Retinal pigment epithelial cell (primary cell): ENCODE measurements around the gene C1QTNF8.

Experiments
- DNase-seq: peaks from one replicate; pipeline ENCODE4 v3.0.0-alpha.2; 2010; ENCODE audit warnings: low read depth
- H3K4me3 ChIP-seq: 2 replicates; pipeline ENCODE4 v1.5.1; 2011; ENCODE audit warnings: mild to moderate bottlenecking, low read length, control low read depth, moderate library complexity
- CTCF ChIP-seq: conservative IDR thresholded peaks from 2 replicates; pipeline ENCODE4 v1.5.1; 2011; ENCODE audit warnings: low read depth, low read length, control low read depth, inconsistent platforms

The C1QTNF8 gene

DNA sequence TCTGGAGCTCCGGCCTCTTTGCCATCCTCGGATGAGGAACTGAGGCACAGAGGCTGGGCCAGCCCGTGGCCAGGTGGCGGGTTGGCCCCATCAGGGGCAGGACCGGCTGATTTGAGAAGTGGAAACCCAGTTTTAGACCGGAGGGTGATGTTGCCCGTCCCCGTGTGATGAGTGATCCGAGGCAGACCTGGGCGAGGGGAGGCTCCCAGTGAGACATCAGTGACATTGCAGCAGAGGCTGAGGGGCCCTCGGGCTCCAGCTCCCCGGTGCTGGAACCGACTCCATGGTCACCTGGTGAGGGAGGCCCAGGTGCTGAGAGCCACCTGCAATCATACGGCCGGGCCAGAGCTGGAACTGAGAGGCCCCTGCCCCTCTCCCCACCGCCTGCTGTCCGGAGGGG is 30.0 kb upstream of the C1QTNF8 start:
- H3K4me3 ChIP-seq = no peak overlapping the region
- TF ChIP-seq CTCF = no peak
- no peak for DNase-seq

DNA sequence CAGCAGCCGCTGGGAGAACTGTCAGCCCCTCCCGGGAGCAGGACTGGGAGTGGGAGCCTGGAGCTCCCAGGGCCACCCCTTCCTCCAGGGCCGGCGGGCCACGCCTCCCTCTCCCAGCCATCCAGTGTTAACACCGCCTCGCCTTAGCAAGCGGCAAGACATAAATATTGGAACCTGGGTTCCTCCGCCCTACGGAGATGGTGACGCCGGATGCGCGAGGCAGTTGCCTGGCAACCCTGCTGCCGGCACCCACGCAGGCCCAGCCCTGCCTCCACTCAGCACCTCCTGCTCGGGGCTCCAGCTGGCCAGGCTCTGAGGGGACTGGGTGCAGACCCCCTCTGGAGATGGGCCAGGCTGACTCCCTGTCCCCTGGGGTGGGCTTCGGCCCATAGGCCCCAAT is 29.4 kb upstream of the C1QTNF8 start:
- no peak for DNase-seq
- no peak for TF ChIP-seq CTCF
- H3K4me3 ChIP-seq = no peak overlapping the region

DNA sequence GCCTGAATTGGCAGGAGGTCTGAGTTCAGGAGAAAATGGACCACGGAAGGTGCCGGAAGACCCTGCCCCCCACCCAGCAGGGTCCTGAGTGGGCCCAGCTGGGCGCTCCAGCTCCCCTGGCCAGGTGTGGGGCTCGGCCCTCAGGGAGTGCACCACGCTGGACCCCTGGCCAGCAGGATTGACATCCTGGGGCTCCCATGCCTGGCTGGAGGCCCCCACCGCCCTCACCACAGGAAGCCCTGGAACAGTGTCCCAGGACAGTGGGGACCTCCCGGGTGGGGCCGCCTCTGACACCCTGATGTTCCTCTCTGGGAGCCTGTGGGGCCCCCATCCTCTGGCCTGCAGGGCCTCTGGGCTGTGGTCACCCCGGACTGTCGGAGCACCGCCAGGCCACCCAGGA is 28.8 kb upstream of the C1QTNF8 start:
- TF ChIP-seq CTCF = no peak
- no peak overlapping the region for H3K4me3 ChIP-seq
- DNase-seq = no peak

GRCh38 chr16:1124291-1124690 is 28.2 kb upstream of the C1QTNF8 start:
- H3K4me3 ChIP-seq = no peak overlapping the region
- no peak for TF ChIP-seq CTCF
- no peak for DNase-seq

- no peak overlapping the region for H3K4me3 ChIP-seq
- no peak for TF ChIP-seq CTCF
- no peak for DNase-seq
Measured at GRCh38 chr16:1123525-1124230, 27.6 kb upstream of the C1QTNF8 start.

- no peak for TF ChIP-seq CTCF
Measured at GRCh38 chr16:1122398-1122765, 26.3 kb upstream of the C1QTNF8 start.

GRCh38 chr16:1121601-1122397 is 25.8 kb upstream of the C1QTNF8 start:
- DNase-seq = no peak
- H3K4me3 ChIP-seq = no peak overlapping the region
- no peak for TF ChIP-seq CTCF

More at GRCh38 chr16:1122398-1122765, 26.3 kb upstream of the C1QTNF8 start:
- DNase-seq = no peak
- no peak overlapping the region for H3K4me3 ChIP-seq
